Activated CD4-positive, alpha-beta T cell treated with anti-CD3 and anti-CD28 coated beads, Interleukin-2, Interleukin-4, amounts not matched to agents 100 ng/mL and 50 ng/mL, durations not matched to agents 16 hours and 8 hours (primary cell): ENCODE measurements around the gene FCHSD2.
"Not testable (repeated sequence)": the region's sequence is repeated elsewhere in the genome, so short reads cannot be mapped to it uniquely, and the experiment has no call there.

ENCODE experiments used
- DNase-seq: peaks from one replicate; pipeline ENCODE4 v3.0.0-alpha.2; 2020; ENCODE audit warnings: low spot score

FCHSD2 gene

DNA sequence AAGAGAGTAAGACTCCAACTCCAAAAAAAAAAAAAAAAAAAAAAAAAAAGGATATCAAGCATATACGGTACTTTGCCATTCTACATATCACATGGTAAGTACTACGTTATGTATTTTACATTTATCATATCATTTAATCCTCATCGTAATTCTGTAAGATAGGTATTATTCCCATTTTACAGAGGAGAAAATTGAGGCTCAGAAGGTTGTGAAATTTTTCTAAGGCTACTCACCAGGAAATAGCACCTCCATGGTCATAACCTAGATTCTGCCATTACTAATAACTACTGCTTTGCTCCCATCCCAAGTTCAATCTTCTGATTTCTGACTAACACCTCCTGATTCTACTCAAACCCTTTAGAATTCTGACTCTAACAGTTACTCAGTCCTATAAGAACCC lies 138.0 kb downstream of the FCHSD2 start:
- no peak for DNase-seq

DNA sequence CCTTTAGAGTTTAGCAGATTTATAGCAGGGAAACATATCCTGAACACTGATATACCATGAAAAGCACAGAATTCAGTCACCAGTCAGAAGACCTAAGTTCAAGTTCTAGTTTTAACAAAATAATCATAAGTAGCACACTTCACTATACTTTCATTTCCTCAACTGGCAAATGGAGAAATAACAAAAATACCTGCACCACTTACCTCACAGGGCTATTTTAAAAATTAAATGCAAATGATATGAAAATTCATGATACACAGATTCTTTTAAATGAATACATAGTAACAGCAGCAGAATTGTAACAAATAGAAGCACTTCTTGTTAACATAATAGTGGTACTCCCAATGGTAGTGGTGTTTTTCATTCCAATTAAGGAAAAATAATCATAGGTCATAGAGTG lies 139.0 kb downstream of the FCHSD2 start:
- DNase-seq = no peak

DNA sequence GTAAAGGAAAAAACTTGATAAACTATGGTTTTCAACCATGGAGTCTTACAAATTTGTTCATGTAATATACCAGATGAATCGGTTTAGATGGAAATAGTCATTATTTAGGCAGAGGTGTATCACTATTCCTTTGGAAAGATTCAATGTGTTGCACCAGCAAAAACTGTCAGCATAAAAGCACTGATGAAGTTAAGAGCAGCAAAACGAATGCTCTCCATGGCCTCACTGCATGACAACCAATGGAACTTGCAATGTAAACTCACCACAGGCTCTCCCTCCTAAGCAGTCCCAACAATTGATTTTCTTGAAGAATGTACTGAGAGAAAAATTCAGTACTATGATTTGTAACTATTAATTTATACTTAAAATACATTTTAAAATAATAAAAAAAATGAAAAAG lies 139.9 kb downstream of the FCHSD2 start:
- no peak for DNase-seq

DNA sequence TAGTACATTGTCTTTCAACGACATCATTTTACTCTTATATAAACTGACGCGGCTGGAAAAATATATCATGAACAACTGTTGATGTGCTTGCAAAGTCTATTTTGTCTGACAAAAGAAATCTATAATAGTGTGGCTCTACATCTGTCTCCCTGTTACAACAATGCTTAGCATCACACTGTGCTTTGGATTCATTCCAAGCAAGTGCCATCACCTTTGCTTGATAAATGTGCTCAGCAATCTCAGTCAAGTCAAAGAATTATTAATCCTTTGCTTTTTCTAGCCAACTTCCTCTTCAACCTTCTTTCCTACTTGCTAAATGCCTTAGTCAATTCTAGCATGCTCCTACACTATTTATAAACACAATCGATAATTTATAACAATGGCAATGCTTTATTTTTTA lies 140.5 kb downstream of the FCHSD2 start:
- no peak for DNase-seq

DNA sequence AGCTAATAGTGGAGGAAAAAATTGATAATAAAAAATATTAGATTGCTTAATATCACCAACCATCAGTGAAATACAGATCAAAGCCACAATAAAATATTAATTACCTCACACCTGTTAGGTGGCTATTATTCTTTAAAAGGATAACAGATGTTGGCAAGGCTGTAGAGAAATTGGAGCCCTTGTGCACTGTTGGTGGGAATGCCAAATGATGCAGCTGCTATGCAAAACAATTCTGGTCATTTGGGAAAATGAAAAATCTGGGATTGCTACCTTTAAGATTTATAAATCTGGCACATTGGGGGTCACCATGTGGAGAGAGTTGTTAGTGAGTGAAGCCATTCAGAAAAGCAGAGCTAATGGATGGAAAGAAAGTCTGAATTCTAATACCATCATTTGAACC lies 143.4 kb downstream of the FCHSD2 start:
- DNase-seq = no peak

DNA sequence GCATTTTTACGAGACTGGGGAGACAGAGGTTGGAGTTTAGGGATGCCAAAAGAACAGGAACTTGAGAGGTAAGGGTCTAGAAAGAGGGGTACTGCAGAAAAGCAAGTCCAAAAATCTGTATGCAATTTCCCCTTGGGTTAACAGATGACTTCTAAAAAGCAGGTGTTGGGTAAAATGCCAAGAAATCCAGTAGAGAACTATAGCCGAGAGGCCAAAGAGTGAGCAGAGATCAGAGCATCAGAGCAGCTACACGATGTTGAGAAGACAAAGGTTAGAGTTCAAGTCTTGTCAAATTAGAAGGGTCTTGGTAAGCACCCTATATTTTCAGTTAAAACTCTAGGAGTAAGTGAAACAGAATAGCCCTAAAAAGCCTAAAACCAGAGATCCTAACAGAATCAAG lies 145.2 kb downstream of the FCHSD2 start:
- DNase-seq = no peak

DNA sequence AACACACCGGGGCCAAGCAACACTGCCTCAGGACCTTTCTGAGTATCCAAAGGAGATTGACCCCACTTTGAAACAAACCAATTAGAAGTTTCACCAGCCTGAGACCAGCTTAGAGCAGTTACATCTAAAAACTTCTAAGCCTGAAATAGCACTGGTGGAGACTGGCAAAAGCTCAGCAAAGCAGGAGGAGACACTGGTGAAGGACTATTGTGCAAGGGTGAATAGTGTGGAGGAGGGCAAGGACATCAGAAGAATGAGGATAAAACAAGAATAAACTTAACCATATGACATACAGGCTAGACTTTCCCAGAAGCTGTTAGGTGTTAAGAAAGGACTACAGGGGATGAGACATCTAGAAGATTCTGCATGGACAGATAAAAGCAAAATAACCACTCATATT lies 152.4 kb downstream of the FCHSD2 start:
- no peak for DNase-seq

DNA sequence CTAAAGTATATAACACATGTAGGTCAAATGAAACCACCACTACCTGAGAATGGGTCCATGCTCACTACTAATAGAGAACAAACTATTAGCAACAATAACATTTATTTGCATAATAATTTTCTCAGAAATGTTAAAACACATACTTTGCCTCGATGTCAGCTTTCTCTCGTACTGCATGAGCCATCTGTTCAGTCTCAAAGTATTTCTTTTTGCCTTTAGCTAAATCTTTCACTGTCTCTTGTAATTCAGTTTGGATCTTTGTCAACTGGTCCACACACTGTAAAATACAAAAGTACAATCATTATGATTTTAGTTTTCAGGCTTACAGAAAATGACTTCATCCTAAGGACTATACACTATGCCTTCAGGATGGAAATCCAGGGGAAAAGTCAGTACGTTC lies 153.3 kb downstream of the FCHSD2 start:
- no peak for DNase-seq

DNA sequence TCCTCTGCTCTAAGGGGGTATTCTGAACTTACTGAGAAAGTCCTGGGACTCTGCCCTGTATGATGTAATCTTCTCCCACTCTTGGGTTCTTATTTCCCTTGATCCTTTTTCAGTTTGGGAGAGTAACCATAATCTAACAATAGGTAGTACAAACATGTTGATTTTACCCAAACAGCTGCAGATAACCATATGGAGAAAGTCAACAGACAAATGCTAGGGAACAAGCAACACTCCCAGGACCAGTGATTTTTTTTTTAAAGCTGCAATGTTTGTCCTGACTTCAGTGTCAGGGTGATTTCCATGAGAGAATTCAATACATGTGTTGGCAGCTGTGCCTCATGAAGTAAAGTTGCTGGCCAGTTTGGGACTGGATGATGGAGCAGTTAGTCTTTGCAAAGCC lies 156.5 kb downstream of the FCHSD2 start:
- DNase-seq = no peak

DNA sequence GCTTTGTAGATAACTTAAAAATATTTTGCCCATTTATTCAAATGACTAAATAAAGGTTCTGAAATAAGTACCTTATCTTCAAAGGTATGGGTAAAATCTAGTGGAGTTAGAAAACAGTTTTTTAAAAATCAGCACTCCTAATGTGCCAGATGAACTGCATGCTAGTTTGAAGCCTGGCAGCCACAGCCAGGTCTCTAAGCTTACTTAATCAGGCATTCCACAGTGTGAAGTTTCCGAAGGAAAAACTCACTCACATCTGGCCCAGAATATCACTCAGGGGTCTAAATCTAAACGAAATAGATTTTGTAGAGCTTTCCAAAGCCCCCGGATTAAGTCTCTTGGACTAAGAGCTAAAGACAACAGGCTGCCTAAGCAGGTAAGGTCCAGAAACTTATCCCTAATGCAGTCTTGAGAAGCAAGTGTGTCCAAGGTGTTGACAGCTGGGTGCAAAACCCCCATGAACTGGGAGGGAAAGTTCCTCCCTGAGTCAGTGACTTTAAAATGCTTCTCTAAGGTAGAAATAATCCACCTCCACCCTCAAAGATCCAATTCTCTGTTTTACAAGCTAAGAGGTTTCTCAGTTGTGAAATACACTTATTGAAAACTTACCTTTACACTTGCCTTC lies 157.6 kb downstream of the FCHSD2 start:
- no peak for DNase-seq

DNA sequence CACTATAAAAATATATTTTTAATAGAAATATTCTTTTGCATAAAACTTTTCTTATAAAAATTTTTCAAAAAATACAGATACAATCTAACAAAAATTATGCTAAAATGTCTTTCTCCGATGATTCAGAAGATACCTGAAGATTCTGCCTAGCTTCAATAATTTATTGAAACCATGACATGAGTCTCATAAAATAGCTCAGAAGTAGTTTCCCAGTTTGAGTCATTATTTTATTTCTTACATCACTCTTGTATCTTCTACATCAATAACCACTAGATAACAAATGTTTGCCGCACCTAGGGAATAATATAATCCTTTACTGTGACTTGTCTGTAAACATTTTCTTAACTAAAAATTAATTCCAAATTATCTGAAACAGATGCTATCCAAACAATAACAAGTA lies 158.6 kb downstream of the FCHSD2 start:
- DNase-seq = peak; percentile 13

DNA sequence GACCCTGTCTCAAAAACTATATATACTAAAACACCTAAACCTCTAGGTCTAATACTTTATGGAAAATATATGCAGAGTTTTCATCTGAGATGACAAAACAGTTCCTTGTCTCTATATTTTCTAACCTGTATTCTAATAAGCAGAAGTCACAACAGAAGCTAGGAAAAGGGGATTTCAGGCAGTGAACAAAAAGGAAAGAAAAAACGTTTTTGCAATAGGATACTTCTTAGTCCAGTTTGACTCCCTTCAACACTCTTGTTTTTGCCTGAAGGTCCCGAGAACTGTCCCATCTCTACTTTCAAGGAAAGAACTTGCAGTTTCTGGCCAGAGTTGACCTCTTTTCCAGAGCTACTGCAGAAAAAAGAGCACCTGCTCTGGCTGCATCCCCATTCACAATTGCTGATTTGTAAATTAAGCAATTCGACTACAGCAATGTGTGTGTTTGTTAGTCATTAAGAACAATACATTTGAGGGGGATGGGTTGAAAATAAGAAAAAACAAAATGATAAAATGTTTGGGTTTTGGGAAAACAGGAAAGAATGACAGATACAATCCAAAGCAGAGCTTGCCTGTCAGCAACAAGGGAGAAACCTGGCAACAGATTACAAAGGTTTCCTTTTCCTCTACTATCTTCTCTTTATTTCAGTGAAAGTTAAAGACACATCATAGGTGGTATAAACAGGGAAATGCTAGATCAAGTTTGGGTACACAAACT lies 160.0 kb downstream of the FCHSD2 start:
- no peak for DNase-seq

DNA sequence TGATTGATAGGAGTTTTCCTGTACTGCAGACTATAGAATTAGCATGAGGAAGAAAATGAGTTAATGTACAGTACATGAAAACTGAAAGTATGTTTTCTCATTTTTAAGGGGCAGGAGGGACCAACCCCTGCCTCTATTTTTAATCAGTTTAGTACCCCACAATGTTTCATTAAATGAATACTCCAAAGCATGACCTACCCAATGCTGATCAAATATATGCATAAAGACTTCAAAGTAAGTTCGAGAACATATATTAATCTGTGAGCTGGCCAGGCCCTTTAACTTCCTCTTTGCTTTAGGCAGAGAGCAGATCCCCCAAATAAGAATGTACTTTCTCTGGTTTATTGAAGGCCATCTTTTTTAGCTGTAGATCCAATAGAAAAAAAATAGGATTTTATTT lies 161.0 kb downstream of the FCHSD2 start:
- no peak for DNase-seq

DNA sequence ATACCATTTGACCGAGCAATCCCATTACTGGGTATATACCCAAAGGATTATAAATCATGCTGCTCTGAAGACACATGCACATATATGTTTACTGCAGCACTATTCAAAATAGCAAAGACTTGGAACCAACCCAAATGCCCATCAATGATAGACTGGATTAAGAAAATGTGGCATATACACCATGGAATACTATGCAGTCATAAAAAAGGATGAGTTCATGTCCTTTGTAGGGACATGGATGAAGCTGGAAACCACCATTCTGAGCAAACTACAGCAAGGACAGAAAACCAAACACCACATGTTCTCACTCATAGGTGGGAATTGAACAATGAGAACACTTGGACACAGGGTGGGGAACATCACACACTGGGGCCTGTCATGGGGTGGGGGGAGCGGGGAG lies 164.3 kb downstream of the FCHSD2 start:
- DNase-seq = not testable (repeated sequence)

DNA sequence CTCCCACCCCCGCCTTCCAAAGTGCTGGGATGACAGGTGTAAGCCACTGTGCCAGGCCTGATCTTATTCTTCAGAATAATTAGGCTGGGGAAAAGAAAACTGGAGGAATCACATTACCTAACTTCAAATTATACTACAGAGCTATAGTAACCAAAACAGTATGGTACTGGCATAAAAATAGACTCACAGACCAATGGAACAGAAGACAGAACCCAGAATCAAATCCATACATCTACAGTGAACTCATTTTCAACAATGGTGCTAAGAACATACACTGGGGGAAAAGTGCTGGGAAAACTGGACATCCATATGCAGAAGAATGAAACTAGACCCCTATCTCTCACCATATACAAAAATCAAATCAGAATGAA lies 165.6 kb downstream of the FCHSD2 start:
- DNase-seq = not testable (repeated sequence)

DNA sequence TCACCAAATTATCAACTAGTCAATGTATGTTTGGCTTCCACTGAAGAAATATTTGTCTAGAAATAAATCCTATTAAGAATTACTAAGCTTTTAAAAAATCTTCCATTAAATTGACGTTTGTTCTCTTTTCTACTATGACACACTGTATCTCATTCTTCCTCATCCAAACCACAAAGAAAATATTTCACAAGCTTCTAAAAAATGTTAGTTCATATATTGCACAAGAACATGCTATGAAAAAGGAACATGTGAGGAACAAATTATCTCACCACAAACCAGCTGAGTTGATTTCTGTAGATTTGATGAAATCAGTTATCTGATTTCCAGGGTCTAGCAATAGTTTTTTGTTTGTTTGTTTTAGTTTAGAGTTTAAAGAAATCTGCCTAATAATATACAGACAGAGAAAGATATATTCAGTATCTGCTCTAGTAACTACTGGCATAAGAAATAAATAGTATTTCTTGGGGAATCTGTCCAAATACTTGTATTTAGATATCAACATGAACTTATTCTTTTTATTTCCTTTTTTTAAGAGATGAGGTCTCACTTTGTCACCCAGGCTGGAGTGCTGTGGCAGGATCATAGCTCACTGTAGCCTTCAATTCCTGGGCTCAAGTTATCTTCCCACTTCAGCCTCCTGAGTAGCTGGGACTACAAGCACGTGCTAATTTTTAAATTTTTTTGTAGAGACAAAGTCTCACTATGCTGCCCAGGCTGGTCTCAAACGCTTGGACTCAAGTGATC lies 166.2 kb downstream of the FCHSD2 start:
- peak; percentile 69 for DNase-seq

DNA sequence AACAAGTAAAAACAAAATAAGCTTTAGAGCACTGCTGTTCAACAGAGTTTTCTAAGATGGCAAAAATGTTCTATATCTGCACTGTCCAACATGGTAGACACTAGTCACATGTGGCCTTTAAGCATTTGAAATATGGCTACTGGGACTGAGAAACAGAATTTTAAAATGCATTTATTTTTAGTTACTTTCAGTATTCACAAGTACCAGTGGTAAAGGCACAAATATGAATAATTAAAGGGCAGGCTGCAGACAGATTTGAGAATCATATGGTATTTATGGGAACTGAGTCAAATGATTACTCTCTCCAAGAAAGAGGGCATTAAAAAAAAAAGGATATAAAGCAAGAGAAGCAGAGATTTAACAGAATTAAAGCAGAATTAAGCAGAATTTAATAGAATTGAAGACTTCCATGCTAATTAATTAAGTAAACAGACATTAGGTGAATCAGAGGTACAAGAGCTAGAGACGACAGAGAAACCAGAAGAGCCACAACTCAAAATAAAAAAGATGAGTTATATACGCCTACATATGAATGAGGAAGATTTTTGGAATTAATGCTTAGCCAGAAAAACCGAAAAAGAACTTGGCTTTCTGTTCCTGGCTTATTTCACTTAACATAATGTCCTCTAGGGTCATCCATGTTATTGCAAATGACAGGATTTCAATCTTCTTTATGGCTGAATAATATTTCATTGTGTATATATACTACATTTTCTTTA lies 167.5 kb downstream of the FCHSD2 start:
- no peak for DNase-seq

DNA sequence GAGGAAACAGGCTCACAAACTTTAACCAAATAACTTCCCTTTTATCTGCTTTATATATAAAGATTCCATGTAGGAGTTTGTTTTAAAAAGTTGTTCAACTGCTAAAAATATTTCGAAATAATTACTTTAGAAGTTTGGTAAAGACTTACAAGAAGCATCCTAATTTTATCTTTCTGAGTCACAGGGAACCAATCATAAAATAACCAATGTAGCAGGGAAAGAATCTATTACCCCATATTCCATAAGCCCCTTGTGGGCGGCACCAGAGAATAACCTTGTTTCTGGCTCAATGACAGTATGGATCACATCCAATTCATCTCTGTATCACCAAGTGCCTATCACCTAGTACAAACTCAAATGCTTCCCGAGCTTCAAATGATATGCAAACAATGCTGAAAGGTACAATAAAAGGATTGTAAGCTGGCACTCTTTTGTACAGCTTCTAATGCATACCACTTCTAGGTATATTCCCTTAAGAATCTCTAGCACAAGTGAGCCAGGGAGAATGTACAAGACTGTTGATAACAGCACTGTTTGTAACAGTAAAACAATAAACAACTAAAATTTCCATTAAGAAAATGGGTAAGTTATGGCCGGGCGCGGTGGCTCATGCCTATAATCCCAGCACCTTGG lies 169.5 kb downstream of the FCHSD2 start:
- no peak for DNase-seq

DNA sequence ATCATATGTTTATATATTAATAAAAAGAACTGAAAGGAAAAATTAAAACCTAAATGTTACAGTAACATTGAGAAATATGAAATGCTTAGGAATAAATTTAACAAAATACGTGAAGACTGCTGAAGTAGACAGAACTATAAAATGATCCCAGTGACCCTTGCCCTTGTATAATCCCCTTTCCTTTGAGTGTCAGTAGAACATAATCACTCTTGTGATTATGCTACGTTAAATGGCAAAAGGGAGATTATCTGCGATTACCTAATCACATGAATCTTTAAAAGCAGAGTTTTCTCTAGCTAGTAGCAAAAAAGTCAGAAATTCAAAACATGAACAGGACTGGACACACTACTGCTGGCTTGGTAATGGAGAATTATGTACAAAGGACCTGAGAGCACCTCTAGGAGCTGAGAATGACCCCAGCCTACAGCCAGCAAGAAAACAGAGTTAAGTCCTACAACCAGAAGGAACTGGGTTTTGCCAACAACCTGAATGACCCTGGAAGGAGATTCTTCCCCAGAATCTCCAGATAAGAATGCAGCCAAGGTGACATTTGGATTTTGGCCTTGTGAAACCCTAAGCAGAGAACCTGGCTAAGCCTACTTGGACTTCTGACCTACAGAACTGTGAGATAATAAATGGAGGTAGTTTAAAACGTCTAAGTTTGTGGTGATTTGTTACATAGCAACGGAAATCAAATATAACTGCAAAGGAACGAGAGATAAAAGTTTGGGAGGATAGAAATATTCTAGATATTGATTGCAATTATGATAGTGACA lies 170.7 kb downstream of the FCHSD2 start:
- no peak for DNase-seq

DNA sequence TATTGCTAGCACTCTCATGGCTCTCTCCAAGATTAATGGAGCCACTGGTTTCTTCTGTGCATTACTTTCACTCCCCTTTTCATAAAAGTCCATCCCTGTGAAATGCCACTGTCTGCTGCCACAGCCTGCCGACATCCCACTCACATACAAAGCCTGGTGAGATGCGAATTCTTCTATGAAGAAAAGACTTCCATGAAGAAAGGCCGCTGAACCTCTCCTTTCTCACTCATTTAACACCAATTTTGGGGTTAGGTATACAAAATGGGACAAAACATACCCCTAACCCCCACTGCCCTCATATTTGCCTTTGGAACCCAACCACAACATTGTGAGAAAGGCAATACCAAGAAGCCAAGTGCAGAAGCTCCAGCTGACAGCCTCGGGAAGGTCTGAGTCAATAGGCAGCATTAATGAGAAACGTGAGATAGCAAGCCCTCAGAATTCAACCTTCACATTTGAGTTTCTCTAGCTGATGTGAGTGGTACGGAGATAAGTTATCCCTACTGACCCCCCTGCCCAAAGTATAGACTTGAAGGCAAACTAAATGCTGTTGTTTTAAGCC lies 171.5 kb downstream of the FCHSD2 start:
- peak; percentile 65 for DNase-seq

DNA sequence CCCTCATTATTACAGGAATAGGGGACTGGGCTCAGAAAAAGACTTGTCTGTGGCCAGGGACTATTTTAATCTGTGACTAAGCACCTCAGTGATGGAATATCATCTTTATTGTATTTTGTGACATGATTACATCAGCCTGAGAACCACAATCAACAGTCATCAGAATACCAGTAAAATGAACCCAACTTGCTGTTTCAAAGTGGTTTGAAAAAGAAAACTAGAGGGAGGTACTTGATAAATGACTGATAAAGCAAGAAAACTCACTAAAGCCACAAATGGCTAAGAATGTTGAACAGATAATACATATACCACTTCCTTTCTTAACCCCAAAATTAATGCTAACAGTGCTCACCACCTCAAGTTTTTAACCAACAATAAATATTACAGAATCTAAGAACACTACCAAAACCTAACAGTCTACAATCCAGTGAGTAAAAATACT lies 172.2 kb downstream of the FCHSD2 start:
- DNase-seq = peak; percentile 87
